ENCODE measurements around the gene SLC2A10. TPM values are rescaled to one million over a fixed set of nuclear protein-coding genes. Genes with fewer than 3 reads are reported as not detected.

The SLC2A10 gene
- total and polyA plus RNA-seq, 2 experiments from 2014 or later = 4.9 to 14.6 TPM

DNA sequence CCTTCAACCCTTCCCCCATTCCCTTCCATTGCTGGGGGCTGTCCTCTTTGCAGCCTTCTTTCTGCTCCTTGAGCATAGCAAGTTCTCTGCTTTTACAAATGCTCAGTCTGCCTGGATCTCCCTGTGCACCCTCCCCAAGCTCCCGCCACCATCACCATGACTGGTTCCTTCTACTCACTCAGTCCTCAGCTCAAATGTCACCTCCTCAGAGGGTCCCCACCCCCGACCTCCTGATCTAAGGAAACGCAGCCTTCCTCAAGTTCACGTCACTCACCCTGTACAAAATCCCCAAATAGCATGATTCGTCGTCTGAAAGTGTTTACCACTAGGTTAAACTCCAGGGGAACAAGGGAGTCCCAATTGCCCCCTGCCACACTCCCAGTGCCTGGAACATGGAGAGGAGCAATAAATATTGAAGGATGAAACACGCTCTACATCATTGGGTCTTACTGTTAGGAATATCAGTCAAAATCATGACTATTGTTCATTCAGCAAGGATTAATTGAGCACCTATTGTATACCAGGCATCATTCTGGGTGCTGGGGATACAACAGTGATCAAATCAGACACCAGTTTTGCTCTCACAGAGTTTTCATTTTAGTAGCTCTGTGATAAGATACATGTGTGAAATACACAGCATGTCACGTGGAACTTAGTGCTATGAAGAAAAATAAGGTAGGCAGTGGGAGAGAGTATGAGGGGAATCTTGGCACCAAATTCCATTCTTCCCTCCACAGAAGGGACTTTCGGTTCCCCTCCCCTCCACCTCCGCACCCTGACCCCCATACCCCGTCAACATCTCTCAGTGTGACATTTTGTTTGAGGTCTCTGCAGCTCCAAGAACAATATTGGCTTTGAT, 35.8 kb upstream of the SLC2A10 start:
- ATAC-seq (no peak), DNase-seq (ENCODE audit: low spot score) (no peak)
- no peak overlapping the region for H2AFZ ChIP-seq
- H3K27ac Mint-ChIP-seq = no peak overlapping the region
- no peaks in the 10 kb centered on the region; the same call in 1 of the 2 replicates for H3K79me2 ChIP-seq (replicated peaks; ENCODE audit: insufficient read depth)
- H3K36me3 Mint-ChIP-seq (ENCODE audit: low read depth) = peaks cover 42% of the 10 kb centered on the region
- no peak overlapping the region; the same call in 2 of the 3 replicates for H3K4me3 Mint-ChIP-seq
- no peak overlapping the region for H3K4me3 ChIP-seq
- H3K4me1 Mint-ChIP-seq = peaks cover 23% of the 10 kb centered on the region
- TF ChIP-seq ETS1 (IDR thresholded peaks at IDR 0.05) (no peak), POLR2AphosphoS5 (IDR thresholded peaks at IDR 0.05; ENCODE audit: low read depth) (no peak), JUNB (IDR thresholded peaks at IDR 0.05; ENCODE audit: unreplicated experiment) (no peak), EZH2 (IDR thresholded peaks at IDR 0.05; ENCODE audit: low read depth, unreplicated experiment) (no peak), CREB1 (CRISPR knock-in tag; IDR thresholded peaks at IDR 0.05; ENCODE audit: low read depth) (no peak), ZNF114 (CRISPR knock-in tag; IDR thresholded peaks at IDR 0.05) (no peak), NANOG (IDR thresholded peaks at IDR 0.05; ENCODE audit: borderline replicate concordance) (no peak), EZH2phosphoT487 (IDR thresholded peaks at IDR 0.05; ENCODE audit: unreplicated experiment) (no peak), STAT1 (IDR thresholded peaks at IDR 0.05; ENCODE audit: unreplicated experiment) (no peak), ZNF331 (CRISPR knock-in tag; IDR thresholded peaks at IDR 0.05; ENCODE audit: low read depth) (no peak)
- TF ChIP-seq, protein P1, sequence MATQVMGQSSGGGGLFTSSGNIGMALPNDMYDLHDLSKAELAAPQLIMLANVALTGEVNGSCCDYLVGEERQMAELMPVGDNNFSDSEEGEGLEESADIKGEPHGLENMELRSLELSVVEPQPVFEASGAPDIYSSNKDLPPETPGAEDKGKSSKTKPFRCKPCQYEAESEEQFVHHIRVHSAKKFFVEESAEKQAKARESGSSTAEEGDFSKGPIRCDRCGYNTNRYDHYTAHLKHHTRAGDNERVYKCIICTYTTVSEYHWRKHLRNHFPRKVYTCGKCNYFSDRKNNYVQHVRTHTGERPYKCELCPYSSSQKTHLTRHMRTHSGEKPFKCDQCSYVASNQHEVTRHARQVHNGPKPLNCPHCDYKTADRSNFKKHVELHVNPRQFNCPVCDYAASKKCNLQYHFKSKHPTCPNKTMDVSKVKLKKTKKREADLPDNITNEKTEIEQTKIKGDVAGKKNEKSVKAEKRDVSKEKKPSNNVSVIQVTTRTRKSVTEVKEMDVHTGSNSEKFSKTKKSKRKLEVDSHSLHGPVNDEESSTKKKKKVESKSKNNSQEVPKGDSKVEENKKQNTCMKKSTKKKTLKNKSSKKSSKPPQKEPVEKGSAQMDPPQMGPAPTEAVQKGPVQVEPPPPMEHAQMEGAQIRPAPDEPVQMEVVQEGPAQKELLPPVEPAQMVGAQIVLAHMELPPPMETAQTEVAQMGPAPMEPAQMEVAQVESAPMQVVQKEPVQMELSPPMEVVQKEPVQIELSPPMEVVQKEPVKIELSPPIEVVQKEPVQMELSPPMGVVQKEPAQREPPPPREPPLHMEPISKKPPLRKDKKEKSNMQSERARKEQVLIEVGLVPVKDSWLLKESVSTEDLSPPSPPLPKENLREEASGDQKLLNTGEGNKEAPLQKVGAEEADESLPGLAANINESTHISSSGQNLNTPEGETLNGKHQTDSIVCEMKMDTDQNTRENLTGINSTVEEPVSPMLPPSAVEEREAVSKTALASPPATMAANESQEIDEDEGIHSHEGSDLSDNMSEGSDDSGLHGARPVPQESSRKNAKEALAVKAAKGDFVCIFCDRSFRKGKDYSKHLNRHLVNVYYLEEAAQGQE (IDR thresholded peaks at IDR 0.05; ENCODE audit: unreplicated experiment) = no peak
- TF ChIP-seq, protein P2, sequence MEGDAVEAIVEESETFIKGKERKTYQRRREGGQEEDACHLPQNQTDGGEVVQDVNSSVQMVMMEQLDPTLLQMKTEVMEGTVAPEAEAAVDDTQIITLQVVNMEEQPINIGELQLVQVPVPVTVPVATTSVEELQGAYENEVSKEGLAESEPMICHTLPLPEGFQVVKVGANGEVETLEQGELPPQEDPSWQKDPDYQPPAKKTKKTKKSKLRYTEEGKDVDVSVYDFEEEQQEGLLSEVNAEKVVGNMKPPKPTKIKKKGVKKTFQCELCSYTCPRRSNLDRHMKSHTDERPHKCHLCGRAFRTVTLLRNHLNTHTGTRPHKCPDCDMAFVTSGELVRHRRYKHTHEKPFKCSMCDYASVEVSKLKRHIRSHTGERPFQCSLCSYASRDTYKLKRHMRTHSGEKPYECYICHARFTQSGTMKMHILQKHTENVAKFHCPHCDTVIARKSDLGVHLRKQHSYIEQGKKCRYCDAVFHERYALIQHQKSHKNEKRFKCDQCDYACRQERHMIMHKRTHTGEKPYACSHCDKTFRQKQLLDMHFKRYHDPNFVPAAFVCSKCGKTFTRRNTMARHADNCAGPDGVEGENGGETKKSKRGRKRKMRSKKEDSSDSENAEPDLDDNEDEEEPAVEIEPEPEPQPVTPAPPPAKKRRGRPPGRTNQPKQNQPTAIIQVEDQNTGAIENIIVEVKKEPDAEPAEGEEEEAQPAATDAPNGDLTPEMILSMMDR (conservative IDR thresholded peaks at IDR 0.05; ENCODE audit: low read depth in 2 of 2) = no peak
- TF ChIP-seq, protein P3, sequence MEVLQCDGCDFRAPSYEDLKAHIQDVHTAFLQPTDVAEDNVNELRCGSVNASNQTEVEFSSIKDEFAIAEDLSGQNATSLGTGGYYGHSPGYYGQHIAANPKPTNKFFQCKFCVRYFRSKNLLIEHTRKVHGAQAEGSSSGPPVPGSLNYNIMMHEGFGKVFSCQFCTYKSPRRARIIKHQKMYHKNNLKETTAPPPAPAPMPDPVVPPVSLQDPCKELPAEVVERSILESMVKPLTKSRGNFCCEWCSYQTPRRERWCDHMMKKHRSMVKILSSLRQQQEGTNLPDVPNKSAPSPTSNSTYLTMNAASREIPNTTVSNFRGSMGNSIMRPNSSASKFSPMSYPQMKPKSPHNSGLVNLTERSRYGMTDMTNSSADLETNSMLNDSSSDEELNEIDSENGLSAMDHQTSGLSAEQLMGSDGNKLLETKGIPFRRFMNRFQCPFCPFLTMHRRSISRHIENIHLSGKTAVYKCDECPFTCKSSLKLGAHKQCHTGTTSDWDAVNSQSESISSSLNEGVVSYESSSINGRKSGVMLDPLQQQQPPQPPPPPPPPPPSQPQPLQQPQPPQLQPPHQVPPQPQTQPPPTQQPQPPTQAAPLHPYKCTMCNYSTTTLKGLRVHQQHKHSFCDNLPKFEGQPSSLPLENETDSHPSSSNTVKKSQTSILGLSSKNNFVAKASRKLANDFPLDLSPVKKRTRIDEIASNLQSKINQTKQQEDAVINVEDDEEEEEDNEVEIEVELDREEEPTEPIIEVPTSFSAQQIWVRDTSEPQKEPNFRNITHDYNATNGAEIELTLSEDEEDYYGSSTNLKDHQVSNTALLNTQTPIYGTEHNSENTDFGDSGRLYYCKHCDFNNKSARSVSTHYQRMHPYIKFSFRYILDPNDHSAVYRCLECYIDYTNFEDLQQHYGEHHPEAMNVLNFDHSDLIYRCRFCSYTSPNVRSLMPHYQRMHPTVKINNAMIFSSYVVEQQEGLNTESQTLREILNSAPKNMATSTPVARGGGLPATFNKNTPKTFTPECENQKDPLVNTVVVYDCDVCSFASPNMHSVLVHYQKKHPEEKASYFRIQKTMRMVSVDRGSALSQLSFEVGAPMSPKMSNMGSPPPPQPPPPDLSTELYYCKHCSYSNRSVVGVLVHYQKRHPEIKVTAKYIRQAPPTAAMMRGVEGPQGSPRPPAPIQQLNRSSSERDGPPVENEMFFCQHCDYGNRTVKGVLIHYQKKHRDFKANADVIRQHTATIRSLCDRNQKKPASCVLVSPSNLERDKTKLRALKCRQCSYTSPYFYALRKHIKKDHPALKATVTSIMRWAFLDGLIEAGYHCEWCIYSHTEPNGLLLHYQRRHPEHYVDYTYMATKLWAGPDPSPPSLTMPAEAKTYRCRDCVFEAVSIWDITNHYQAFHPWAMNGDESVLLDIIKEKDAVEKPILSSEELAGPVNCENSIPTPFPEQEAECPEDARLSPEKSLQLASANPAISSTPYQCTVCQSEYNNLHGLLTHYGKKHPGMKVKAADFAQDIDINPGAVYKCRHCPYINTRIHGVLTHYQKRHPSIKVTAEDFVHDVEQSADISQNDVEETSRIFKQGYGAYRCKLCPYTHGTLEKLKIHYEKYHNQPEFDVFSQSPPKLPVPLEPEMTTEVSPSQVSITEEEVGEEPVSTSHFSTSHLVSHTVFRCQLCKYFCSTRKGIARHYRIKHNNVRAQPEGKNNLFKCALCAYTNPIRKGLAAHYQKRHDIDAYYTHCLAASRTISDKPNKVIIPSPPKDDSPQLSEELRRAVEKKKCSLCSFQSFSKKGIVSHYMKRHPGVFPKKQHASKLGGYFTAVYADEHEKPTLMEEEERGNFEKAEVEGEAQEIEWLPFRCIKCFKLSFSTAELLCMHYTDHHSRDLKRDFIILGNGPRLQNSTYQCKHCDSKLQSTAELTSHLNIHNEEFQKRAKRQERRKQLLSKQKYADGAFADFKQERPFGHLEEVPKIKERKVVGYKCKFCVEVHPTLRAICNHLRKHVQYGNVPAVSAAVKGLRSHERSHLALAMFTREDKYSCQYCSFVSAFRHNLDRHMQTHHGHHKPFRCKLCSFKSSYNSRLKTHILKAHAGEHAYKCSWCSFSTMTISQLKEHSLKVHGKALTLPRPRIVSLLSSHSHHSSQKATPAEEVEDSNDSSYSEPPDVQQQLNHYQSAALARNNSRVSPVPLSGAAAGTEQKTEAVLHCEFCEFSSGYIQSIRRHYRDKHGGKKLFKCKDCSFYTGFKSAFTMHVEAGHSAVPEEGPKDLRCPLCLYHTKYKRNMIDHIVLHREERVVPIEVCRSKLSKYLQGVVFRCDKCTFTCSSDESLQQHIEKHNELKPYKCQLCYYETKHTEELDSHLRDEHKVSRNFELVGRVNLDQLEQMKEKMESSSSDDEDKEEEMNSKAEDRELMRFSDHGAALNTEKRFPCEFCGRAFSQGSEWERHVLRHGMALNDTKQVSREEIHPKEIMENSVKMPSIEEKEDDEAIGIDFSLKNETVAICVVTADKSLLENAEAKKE (CRISPR knock-in tag; IDR thresholded peaks at IDR 0.05) = no peak
- H3K4me1 ChIP-seq (ENCODE audit: insufficient read depth) = peaks cover 7% of the 10 kb centered on the region
- no peak overlapping the region; the same call in 1 of the 2 replicates for H3K4me2 ChIP-seq
- no peaks in the 10 kb centered on the region for H3K36me3 ChIP-seq (ENCODE audit: insufficient read depth)
- no peaks in the 10 kb centered on the region for H3F3A ChIP-seq (replicated peaks; ENCODE audit: low read depth)
- no peaks in the 10 kb centered on the region for H3K9me2 ChIP-seq (ENCODE audit: insufficient read depth)
- H4K20me1 ChIP-seq (replicated peaks; ENCODE audit: insufficient read depth) = 0 out of 2 replicates have a peak, but pooled peaks cover 3% of the 10 kb centered on the region
- peaks cover 17% of the 10 kb centered on the region for H3K9me3 Mint-ChIP-seq
- peaks cover 6% of the 10 kb centered on the region for H3K27me3 Mint-ChIP-seq (ENCODE audit: insufficient read depth, low read depth, poor library complexity)
- H3K27me3 ChIP-seq (ENCODE audit: insufficient read depth) = no peaks in the 10 kb centered on the region
- no peak overlapping the region for H3K27ac ChIP-seq (ENCODE audit: low read depth)

All from GM23338 (cell line).